Measurements from ENCODE around the gene GPR37L1.

DNA sequence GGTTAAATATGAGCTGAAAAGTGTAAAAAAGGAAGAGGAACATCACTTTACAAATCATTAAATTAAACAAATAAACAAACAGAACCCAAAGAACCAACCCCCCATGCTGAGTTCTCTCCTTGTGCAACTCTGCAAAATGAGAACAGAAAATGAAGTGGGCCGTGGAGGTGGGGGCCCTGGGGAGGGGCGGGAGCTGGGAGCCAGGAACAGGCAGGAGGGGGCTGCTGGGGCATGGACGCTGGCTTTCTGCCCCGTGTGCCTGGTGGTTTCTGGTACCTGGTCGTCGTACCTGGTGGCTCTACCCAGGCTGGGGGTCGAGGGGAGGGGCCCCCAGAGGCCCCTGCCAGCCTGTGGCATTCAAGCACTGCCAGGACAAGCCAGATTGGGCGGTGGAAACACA, 10.8 kb downstream of the GPR37L1 start:
- TF ChIP-seq CTCF (IDR thresholded peaks at IDR 0.05; ENCODE audit: insufficient read depth, low read length) (no peak), GABPA (IDR thresholded peaks at IDR 0.05; ENCODE audit: low read depth) (no peak), REST (IDR thresholded peaks at IDR 0.05; ENCODE audit: insufficient replicate concordance, low read depth) (no peak), POLR2AphosphoS5 (IDR thresholded peaks at IDR 0.05; ENCODE audit: low read depth) (no peak)
